AG09309 (cell line): ENCODE results near the gene OLFM2.
A peak's percentile ranks its signal among the peaks of the same experiment; 100 is the strongest.
"Not testable (repeated sequence)": the region's sequence is repeated elsewhere in the genome, so short reads cannot be mapped to it uniquely, and the experiment has no call there.

ENCODE experiments used
- DNase-seq: peaks from one replicate; pipeline ENCODE4 v3.0.0-alpha.2; 2010; ENCODE audit warnings: low read depth
- H3K4me3 ChIP-seq: 2 replicates; pipeline ENCODE4 v1.5.1; 2011; ENCODE audit warnings: mild to moderate bottlenecking, low read depth, low read length, moderate library complexity; ENCODE audit not compliant: control insufficient read depth
- TF ChIP-seq, protein P1 (sequence below): IDR thresholded peaks from 2 replicates; pipeline ENCODE4 v1.5.1; 2011; ENCODE audit warnings: mild to moderate bottlenecking, low read depth, low read length, inconsistent platforms; ENCODE audit not compliant: insufficient read depth, control insufficient read depth; ENCODE audit errors: missing control alignments

OLFM2 gene

DNA sequence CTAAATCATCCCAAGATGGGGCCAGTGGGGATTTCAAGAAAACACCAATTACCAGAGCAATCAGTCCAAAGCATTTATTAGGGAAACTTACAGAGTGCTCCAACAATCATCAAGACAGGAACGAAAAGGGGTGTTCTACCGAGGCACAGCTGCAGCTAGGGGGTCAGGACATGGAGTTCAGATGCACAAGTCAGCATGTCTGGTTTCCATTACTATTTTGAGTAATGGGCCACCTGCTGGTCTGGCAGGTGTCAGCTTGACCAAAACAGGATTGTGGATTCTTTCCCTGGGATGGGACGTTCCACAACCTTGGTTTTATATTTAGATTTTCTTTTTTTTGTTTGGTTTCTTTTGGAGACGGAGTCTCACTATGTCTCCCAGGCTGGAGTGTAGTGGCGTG lies 112.5 kb downstream of the OLFM2 start:
- no peak overlapping the region for H3K4me3 ChIP-seq
- no peak for DNase-seq
- TF ChIP-seq, protein P1, sequence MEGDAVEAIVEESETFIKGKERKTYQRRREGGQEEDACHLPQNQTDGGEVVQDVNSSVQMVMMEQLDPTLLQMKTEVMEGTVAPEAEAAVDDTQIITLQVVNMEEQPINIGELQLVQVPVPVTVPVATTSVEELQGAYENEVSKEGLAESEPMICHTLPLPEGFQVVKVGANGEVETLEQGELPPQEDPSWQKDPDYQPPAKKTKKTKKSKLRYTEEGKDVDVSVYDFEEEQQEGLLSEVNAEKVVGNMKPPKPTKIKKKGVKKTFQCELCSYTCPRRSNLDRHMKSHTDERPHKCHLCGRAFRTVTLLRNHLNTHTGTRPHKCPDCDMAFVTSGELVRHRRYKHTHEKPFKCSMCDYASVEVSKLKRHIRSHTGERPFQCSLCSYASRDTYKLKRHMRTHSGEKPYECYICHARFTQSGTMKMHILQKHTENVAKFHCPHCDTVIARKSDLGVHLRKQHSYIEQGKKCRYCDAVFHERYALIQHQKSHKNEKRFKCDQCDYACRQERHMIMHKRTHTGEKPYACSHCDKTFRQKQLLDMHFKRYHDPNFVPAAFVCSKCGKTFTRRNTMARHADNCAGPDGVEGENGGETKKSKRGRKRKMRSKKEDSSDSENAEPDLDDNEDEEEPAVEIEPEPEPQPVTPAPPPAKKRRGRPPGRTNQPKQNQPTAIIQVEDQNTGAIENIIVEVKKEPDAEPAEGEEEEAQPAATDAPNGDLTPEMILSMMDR = no peak

DNA sequence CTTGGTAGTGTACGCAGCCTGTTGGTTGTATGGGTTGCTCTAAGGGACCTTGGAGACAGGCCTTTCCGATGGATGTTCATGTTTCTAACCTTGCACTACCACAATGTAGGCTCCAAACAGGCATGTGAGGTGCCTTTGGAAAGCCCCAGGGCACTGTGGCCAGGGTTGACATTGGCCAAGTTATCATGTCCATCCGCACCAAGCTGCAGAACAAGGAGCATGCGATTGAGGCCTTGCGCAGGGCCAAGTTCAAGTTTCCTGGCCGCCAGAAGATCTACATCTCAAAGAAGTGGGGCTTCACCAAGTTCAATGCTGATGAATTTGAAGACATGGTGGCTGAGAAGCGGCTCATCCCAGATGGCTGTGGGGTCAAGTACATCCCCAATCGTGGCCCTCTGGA lies 116.3 kb downstream of the OLFM2 start:
- not testable (repeated sequence) for H3K4me3 ChIP-seq, DNase-seq

DNA sequence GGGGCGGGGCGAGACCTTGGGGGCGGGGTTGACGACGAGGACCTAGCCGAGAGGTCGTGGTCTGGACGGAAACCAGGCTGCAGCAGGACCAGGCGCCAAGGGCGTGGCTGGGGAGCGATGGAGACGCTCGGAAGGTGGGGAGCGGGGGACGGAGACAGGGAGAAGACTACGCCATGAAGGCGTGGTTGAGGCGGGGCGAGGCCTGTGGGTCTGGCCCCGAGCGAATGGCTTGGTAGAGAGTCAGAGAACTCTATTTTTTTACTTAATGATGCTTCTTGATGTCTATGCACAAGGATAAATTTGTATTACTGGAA lies 116.8 kb downstream of the OLFM2 start:
- no peak for DNase-seq
- TF ChIP-seq, protein P1 = no peak
- H3K4me3 ChIP-seq = peak overlapping the region; percentile 42

DNA sequence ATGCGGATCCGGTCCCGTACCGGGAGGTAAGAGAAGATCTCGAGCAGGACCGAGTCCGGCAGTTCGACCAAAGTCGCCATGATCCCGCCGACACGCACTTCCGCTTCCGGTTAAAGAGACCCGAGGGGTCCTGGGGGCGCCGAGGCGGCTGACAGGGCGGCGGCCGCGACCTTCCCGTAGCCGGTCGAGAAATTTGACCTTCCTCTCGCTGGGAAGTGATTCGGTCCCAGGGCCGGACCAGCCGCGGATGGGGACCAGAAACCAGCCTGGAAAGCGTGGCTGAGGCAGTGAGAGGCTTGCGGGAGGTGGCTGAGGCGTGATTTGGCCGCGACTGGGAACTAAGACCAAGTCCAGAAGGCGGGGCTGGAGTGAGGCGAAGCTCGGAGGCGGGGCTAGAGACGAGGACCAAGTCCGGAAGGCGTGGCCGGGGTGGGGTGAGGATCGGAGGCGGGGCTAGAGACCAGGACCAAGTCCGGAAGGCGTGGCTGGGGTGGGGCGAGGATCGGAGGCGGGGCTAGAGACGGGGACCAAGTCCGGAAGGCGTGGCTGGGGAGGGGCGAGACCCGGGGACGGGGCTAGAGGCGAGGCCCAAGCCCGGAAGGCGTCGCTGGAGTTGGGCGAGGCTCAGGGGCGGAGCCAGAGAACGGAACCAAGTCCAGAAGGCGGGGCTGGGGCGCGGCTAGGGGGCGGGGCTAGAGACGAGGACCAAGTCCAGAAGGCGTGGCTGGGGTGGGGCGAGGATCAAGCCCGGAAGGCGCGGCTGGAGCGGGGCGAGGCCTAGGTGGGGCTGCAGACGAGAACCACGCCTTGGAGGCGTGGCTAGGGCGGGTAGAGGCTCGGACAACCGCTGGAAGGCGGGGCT lies 117.3 kb downstream of the OLFM2 start, which contains the start of gene FBXL12:
Gene FBXL12, minus strand, starts transcription at position 346 of the 862 bp plus-strand sequence. Its CDS starts 266 bp downstream, at position 80.
- TF ChIP-seq, protein P1 = no peak
- peak within 1 kb of the TSS; percentile 90 for H3K4me3 ChIP-seq
- peak; percentile 98 for DNase-seq

DNA sequence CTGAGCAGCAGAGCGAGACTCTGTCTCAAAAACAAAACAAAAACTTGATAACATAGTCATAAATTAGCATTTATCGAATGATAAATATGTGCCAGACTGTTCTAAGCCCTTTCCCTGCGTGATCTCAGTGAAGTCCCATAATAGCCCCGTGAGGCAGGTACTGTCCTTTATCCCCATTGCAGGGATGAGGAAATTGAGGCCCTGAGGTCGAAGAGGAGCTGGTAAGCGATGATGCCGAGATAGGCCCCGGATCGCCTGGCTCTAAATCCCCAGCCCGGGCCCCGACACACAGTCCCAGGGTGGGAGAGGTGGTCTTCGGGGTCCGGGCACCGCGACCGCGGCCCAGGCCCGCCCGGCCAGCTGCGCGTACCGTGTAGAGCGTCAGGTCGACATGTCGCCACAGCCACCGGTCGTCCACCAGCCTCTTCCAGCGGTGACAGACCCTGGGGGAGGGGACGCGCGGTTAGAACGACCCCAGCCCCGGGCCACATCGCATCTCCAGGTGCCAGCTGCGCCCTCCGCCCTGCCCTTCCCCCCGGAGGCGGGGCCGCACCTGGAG lies 118.1 kb downstream of the OLFM2 start:
- DNase-seq = no peak
- peak overlapping the region; percentile 90 for H3K4me3 ChIP-seq
- TF ChIP-seq, protein P1 = no peak

DNA sequence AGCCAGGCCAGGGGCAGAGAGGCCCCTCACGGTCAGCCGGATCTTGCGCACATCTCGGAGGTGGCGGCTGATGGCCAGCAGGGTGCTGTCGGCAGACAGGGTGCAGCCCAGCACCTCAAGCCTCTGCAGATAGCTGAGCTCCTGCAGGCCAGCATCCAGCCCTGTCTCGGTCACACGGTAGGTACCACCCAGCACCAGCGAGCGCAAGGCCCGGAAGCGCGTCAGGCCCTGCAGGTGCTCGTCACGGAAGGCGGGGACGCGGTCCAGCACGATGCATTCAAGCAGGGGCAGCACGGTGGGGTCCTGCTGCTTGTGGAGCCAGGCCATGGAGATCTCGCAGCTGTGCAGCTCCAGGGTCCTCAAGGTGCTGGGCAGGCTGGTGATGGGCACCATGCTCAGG lies 125.2 kb downstream of the OLFM2 start:
- DNase-seq = no peak
- no peak overlapping the region for H3K4me3 ChIP-seq
- TF ChIP-seq, protein P1 = no peak
